ENCODE data around the gene MYH16.

DNA sequence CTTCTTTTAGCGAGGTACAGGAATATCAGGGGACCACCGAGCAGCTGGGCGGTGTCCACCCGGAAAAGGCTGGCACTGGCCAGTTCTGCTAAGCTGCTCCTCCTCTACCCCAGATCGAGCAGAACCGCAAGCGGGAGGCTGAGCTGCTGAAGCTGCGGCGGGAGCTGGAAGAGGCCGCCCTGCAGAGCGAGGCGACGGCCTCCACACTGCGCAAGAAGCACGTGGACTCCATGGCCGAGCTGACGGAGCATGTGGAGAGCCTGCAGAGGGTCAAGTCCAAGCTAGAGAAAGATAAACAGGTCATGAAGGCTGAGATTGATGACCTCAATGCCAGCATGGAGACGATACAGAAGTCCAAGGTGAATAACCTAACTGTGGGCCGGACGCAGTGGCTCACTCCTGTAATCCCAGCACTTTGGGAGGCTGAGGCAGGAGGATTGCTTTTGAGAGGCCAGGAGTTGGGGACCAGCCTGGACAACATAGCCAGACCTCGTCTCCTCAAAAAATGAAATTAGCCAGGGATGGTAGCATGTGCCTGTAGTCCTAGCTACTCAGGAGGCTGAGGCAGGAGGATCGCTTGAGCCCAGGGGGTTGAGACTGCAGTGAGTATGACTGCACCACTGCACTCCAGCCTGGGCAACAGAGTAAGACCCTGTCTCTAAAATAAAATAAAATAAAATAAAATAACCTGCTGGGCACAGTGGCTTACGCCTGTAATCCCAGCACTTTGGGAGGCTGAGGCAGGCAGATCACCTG, 15.3 kb downstream of the MYH16 start:
- TF ChIP-seq, protein P1, sequence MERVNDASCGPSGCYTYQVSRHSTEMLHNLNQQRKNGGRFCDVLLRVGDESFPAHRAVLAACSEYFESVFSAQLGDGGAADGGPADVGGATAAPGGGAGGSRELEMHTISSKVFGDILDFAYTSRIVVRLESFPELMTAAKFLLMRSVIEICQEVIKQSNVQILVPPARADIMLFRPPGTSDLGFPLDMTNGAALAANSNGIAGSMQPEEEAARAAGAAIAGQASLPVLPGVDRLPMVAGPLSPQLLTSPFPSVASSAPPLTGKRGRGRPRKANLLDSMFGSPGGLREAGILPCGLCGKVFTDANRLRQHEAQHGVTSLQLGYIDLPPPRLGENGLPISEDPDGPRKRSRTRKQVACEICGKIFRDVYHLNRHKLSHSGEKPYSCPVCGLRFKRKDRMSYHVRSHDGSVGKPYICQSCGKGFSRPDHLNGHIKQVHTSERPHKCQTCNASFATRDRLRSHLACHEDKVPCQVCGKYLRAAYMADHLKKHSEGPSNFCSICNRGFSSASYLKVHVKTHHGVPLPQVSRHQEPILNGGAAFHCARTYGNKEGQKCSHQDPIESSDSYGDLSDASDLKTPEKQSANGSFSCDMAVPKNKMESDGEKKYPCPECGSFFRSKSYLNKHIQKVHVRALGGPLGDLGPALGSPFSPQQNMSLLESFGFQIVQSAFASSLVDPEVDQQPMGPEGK (CRISPR knock-in tag; IDR thresholded peaks at IDR 0.05; ENCODE audit: borderline replicate concordance) = no peak
- TF ChIP-seq SNAI2 (CRISPR knock-in tag; IDR thresholded peaks at IDR 0.05) (no peak), TOX (CRISPR knock-in tag; IDR thresholded peaks at IDR 0.05; ENCODE audit: borderline replicate concordance) (no peak), RARB (CRISPR knock-in tag; IDR thresholded peaks at IDR 0.05) (no peak), ISL1 (CRISPR knock-in tag; IDR thresholded peaks at IDR 0.05) (no peak)
- TF ChIP-seq, protein P2, sequence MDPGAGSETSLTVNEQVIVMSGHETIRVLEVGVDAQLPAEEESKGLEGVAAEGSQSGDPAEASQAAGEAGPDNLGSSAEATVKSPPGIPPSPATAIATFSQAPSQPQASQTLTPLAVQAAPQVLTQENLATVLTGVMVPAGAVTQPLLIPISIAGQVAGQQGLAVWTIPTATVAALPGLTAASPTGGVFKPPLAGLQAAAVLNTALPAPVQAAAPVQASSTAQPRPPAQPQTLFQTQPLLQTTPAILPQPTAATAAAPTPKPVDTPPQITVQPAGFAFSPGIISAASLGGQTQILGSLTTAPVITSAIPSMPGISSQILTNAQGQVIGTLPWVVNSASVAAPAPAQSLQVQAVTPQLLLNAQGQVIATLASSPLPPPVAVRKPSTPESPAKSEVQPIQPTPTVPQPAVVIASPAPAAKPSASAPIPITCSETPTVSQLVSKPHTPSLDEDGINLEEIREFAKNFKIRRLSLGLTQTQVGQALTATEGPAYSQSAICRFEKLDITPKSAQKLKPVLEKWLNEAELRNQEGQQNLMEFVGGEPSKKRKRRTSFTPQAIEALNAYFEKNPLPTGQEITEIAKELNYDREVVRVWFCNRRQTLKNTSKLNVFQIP (CRISPR knock-in tag; IDR thresholded peaks at IDR 0.05; ENCODE audit: borderline replicate concordance, low read depth) = no peak

Measured in SK-N-SH treated with all-trans-retinoic acid at 6 μM for 48 hours (cell line).